Cardiac muscle cell (in vitro differentiated cells and primary cell): ENCODE data around the gene CDH4. TPM values are rescaled to one million over a fixed set of nuclear protein-coding genes. Genes with fewer than 3 reads are reported as not detected.

ENCODE experiments used
- DNase-seq, 2 donors: peaks; one replicate each; pipeline versions ENCODE4 v3.0.0 to v3.0.0-alpha.2; 2010 to 2017; ENCODE audit warnings: low read depth in 1 of 2, low spot score in 1 of 2
- H3K27ac ChIP-seq: fragments of 200-600 bp; sonication (generic); 2 replicates; pipeline ENCODE4 v1.5.1; 2016
- H3K27me3 ChIP-seq: fragments of 200-600 bp; sonication (generic); 2 replicates; pipeline ENCODE4 v1.6.0; 2016; ENCODE audit warnings: control low read depth
- H3K36me3 ChIP-seq: fragments of 200-600 bp; sonication (generic); 2 replicates; pipeline ENCODE4 v1.5.1; 2016; ENCODE audit warnings: control low read depth
- H3K4me1 ChIP-seq: fragments of 200-600 bp; sonication (generic); 2 replicates; pipeline ENCODE4 v1.8.1; 2017; ENCODE audit warnings: low read depth, mild to moderate bottlenecking, mixed run types
- H3K4me3 ChIP-seq: fragments of 200-600 bp; sonication (generic); 2 replicates; pipeline ENCODE4 v1.5.1; 2016; ENCODE audit warnings: mild to moderate bottlenecking
- H3K9me3 ChIP-seq: fragments of 200-600 bp; sonication (generic); 2 replicates; pipeline ENCODE4 v1.5.1; 2017; ENCODE audit warnings: low read depth, mild to moderate bottlenecking, control low read depth
- CTCF ChIP-seq: IDR thresholded peaks from 2 replicates; pipeline ENCODE4 v1.5.1; 2012; ENCODE audit warnings: low read depth, mild to moderate bottlenecking, low read length
- polyA plus RNA-seq: library from polyadenylated mRNA; unstranded; fragments of >200 nt; fragmentation: Nextera tagmentation; extraction: Ambion mirVana; gene quantifications from 2 replicates; pipeline ENCODE4 v1.2.1, GENCODE V29; 2016
- total RNA-seq: library from RNA; depleted of rRNA; stranded (reverse); fragments of >200 nt; gene quantifications from 2 replicates; pipeline ENCODE4 v1.2.3, GENCODE V29; 2016

Gene CDH4
- total and polyA plus RNA-seq, 2 experiments from 2014 or later: 0.43 to 0.80 TPM

GRCh38 chr20:61434341-61434781 is 182.3 kb downstream of the CDH4 start:
- Histone ChIP-seq H3K27me3 (no peaks in the 10 kb centered on the region), H3K4me1 (peaks cover 9% of the 10 kb centered on the region), H3K36me3 (no peaks in the 10 kb centered on the region), H3K4me3 (no peak overlapping the region), H3K9me3 (no peaks in the 10 kb centered on the region), H3K27ac (no peak overlapping the region)
- TF ChIP-seq CTCF: no peak
- peak; percentile 6 to 43 for DNase-seq

GRCh38 chr20:61435184-61435822 is 183.2 kb downstream of the CDH4 start:
- Histone ChIP-seq H3K27ac (no peak overlapping the region), H3K27me3 (no peaks in the 10 kb centered on the region), H3K4me3 (no peak overlapping the region), H3K4me1 (peaks cover 9% of the 10 kb centered on the region), H3K9me3 (no peaks in the 10 kb centered on the region), H3K36me3 (no peaks in the 10 kb centered on the region)
- no peak for DNase-seq
- no peak for TF ChIP-seq CTCF

- Histone ChIP-seq H3K4me1 (peaks cover 9% of the 10 kb centered on the region), H3K4me3 (no peak overlapping the region), H3K27me3 (no peaks in the 10 kb centered on the region), H3K9me3 (no peaks in the 10 kb centered on the region), H3K27ac (no peak overlapping the region), H3K36me3 (no peaks in the 10 kb centered on the region)
- no peak for DNase-seq
- TF ChIP-seq CTCF: no peak
Observed at GRCh38 chr20:61435823-61436220, 183.8 kb downstream of the CDH4 start.

GRCh38 chr20:61436283-61436666 is 184.2 kb downstream of the CDH4 start:
- Histone ChIP-seq H3K27me3 (no peaks in the 10 kb centered on the region), H3K9me3 (no peaks in the 10 kb centered on the region), H3K4me1 (peaks cover 9% of the 10 kb centered on the region), H3K27ac (no peak overlapping the region), H3K4me3 (no peak overlapping the region), H3K36me3 (no peaks in the 10 kb centered on the region)
- TF ChIP-seq CTCF: no peak
- DNase-seq: peak in 1 of 2 donors; percentile 70

- Histone ChIP-seq H3K4me1 (peaks cover 9% of the 10 kb centered on the region), H3K27me3 (no peaks in the 10 kb centered on the region), H3K36me3 (no peaks in the 10 kb centered on the region), H3K4me3 (no peak overlapping the region), H3K27ac (peak overlapping the region; percentile 8), H3K9me3 (no peaks in the 10 kb centered on the region)
- no peak for TF ChIP-seq CTCF
- peak; percentile 51 to 86 for DNase-seq
Observed at GRCh38 chr20:61436667-61437279, 184.7 kb downstream of the CDH4 start.
